GM21423 (cell line): ENCODE data around the gene RB1.

ENCODE experiments used
- ATAC-seq: cut with Tn5 transposase; IDR thresholded peaks from one replicate; pipeline ENCODE4 v1.9.1; 2021; ENCODE audit warnings: mild to moderate bottlenecking, moderate library complexity; ENCODE audit not compliant: unreplicated experiment

RB1 gene

GRCh38 chr13:48526286-48526685 is 222.7 kb downstream of the RB1 start:
- no peak for ATAC-seq

- ATAC-seq: no peak
Observed at GRCh38 chr13:48527955-48528354, 224.4 kb downstream of the RB1 start.

- ATAC-seq: no peak
Observed at GRCh38 chr13:48528720-48529119, 225.2 kb downstream of the RB1 start.

- no peak for ATAC-seq
Observed at GRCh38 chr13:48530833-48531232, 227.3 kb downstream of the RB1 start.
